ENCODE data around the gene PALM.
A peak's percentile ranks its signal among the peaks of the same experiment; 100 is the strongest.

PALM gene

GRCh38 chr19:678791-679388 lies 29.8 kb upstream of the PALM start:
- Mint-ChIP-seq H3K9me3 (no peaks in the 10 kb centered on the region), H3K36me3 (ENCODE audit: low read depth) (no peaks in the 10 kb centered on the region), H3K27ac (peak overlapping the region; percentile 27 to 74 (median 54)), H3K4me1 (peaks cover 8% of the 10 kb centered on the region), H3K4me3 (peak overlapping the region; percentile 79 to 86 (median 82)), H3K27me3 (ENCODE audit: low read depth) (no peaks in the 10 kb centered on the region)
- TF ChIP-seq, protein P1, sequence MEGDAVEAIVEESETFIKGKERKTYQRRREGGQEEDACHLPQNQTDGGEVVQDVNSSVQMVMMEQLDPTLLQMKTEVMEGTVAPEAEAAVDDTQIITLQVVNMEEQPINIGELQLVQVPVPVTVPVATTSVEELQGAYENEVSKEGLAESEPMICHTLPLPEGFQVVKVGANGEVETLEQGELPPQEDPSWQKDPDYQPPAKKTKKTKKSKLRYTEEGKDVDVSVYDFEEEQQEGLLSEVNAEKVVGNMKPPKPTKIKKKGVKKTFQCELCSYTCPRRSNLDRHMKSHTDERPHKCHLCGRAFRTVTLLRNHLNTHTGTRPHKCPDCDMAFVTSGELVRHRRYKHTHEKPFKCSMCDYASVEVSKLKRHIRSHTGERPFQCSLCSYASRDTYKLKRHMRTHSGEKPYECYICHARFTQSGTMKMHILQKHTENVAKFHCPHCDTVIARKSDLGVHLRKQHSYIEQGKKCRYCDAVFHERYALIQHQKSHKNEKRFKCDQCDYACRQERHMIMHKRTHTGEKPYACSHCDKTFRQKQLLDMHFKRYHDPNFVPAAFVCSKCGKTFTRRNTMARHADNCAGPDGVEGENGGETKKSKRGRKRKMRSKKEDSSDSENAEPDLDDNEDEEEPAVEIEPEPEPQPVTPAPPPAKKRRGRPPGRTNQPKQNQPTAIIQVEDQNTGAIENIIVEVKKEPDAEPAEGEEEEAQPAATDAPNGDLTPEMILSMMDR (IDR thresholded peaks at IDR 0.05; ENCODE audit: unreplicated experiment in 3 of 3): no peak

DNA sequence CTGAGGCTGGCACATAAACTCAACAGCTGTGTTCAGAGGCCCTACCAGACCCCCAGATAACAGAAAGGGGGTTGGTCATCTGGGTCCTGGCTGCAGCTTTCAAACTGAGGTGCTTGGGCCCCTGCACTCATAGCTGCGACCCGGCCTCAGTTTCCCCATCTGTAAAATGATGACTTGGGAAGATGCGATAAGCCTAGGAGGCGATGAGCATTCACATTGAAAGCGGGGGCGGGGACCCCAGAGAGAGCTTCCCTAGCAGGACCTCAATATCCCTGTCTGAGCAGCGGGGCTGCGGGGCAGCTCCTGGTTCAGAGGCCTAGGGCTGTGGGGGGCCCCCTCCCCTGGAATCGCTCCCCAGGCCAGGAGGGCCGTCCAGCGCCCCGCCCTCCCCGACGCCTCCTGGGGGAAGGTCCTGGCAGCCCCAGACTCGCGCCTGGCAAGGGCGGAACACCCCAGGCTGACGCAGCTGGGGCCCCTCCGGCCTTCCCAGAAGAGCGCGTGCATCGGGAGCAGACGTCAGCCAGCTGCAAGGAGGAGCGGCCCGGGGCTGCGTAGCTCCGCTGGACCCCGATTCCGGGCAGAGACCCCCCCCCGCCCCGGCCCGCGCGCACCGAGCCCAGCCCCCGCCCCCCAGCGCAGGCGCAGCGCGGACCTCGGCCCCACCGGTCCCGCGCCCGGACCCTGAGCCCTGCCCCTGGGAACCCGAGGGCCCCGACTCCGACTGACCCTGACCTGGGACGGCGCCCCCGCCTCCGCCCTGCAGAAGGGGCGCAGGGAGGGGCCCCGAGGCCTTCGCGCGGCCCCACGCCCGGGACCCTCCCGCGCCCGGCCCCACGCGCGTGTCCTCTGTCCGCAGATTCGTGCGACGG lies 29.1 kb upstream of the PALM start:
- TF ChIP-seq, protein P1 (IDR thresholded peaks at IDR 0.05; ENCODE audit: unreplicated experiment in 3 of 3): no peak
- H3K27me3 Mint-ChIP-seq (ENCODE audit: low read depth): no peaks in the 10 kb centered on the region
- H3K27ac Mint-ChIP-seq: peak overlapping the region in 2 of 3 experiments; percentile 27 to 41
- H3K9me3 Mint-ChIP-seq: no peaks in the 10 kb centered on the region
- H3K4me1 Mint-ChIP-seq: peaks cover 8% of the 10 kb centered on the region
- H3K36me3 Mint-ChIP-seq (ENCODE audit: low read depth): no peaks in the 10 kb centered on the region
- H3K4me3 Mint-ChIP-seq: peak overlapping the region; percentile 82 to 93 (median 86)

DNA sequence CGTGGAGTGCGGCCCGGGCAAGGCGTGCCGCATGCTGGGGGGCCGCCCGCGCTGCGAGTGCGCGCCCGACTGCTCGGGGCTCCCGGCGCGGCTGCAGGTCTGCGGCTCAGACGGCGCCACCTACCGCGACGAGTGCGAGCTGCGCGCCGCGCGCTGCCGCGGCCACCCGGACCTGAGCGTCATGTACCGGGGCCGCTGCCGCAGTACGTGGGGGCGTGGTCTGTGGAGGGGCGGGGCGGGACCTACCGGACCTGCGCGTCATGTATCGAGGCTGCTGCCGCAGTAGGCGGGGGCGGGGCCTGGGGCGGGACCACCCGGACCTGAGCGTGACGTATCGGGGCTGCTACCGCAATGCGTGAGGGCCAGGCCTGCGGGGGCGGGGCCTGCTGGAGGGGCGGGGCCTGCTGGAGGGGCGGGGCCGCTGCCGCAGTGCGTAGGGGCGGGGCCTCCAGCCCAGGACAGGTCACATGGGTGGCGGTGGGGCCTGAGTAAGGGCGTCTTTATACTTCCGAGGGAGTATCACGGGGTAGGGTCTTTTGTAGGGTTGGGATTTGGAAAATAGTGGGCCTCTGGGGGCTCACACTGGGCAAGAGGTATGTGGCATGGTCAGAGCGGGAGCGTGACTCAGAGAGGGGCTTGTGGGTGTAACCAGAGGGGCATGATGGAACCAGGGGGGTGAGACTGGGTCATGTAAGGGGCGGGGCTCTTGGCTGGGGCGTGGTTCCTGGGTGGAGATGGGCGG lies 28.3 kb upstream of the PALM start:
- Mint-ChIP-seq H3K9me3 (no peaks in the 10 kb centered on the region), H3K4me1 (peaks cover 2% of the 10 kb centered on the region), H3K27me3 (ENCODE audit: low read depth) (no peaks in the 10 kb centered on the region), H3K27ac (peak overlapping the region; percentile 90 to 98 (median 97)), H3K36me3 (ENCODE audit: low read depth) (no peaks in the 10 kb centered on the region), H3K4me3 (peak overlapping the region; percentile 90 to 96 (median 93))
- TF ChIP-seq, protein P1 (IDR thresholded peaks at IDR 0.05; ENCODE audit: unreplicated experiment in 3 of 3): peak; percentile 31 to 47 (median 33)

GRCh38 chr19:681029-682019 lies 27.4 kb upstream of the PALM start:
- TF ChIP-seq, protein P1 (IDR thresholded peaks at IDR 0.05; ENCODE audit: unreplicated experiment in 3 of 3): no peak

DNA sequence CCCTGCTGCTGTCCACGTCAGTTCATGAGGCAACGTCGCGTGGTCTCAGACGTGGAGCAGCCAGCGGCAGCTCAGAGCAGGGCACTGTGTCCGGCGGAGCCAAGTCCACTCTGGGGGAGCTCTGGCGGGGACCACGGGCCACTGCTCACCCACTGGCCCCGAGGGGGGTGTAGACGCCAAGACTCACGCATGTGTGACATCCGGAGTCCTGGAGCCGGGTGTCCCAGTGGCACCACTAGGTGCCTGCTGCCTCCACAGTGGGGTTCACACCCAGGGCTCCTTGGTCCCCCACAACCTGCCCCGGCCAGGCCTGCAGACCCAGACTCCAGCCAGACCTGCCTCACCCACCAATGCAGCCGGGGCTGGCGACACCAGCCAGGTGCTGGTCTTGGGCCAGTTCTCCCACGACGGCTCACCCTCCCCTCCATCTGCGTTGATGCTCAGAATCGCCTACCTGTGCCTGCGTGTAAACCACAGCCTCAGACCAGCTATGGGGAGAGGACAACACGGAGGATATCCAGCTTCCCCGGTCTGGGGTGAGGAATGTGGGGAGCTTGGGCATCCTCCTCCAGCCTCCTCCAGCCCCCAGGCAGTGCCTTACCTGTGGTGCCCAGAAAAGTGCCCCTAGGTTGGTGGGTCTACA lies 25.9 kb upstream of the PALM start:
- H3K4me3 Mint-ChIP-seq: peak overlapping the region; percentile 23 to 37 (median 34)
- no peaks in the 10 kb centered on the region for H3K36me3 Mint-ChIP-seq (ENCODE audit: low read depth)
- H3K4me1 Mint-ChIP-seq: no peaks in the 10 kb centered on the region
- H3K9me3 Mint-ChIP-seq: no peaks in the 10 kb centered on the region
- no peak overlapping the region for H3K27ac Mint-ChIP-seq
- no peaks in the 10 kb centered on the region for H3K27me3 Mint-ChIP-seq (ENCODE audit: low read depth)
- TF ChIP-seq, protein P1 (IDR thresholded peaks at IDR 0.05; ENCODE audit: unreplicated experiment in 3 of 3): no peak

More at GRCh38 chr19:681029-682019, 27.4 kb upstream of the PALM start:
- H3K4me1 Mint-ChIP-seq: no peaks in the 10 kb centered on the region
- H3K9me3 Mint-ChIP-seq: no peaks in the 10 kb centered on the region
- H3K4me3 Mint-ChIP-seq: peak overlapping the region; percentile 90 to 96 (median 93)
- no peaks in the 10 kb centered on the region for H3K36me3 Mint-ChIP-seq (ENCODE audit: low read depth)
- peak overlapping the region; percentile 90 to 98 (median 97) for H3K27ac Mint-ChIP-seq
- H3K27me3 Mint-ChIP-seq (ENCODE audit: low read depth): no peaks in the 10 kb centered on the region

Measured in nephron (organoid).